ENCODE measurements around the gene C21orf91.
A peak's percentile ranks its signal among the peaks of the same experiment; 100 is the strongest.

C21orf91 gene

DNA sequence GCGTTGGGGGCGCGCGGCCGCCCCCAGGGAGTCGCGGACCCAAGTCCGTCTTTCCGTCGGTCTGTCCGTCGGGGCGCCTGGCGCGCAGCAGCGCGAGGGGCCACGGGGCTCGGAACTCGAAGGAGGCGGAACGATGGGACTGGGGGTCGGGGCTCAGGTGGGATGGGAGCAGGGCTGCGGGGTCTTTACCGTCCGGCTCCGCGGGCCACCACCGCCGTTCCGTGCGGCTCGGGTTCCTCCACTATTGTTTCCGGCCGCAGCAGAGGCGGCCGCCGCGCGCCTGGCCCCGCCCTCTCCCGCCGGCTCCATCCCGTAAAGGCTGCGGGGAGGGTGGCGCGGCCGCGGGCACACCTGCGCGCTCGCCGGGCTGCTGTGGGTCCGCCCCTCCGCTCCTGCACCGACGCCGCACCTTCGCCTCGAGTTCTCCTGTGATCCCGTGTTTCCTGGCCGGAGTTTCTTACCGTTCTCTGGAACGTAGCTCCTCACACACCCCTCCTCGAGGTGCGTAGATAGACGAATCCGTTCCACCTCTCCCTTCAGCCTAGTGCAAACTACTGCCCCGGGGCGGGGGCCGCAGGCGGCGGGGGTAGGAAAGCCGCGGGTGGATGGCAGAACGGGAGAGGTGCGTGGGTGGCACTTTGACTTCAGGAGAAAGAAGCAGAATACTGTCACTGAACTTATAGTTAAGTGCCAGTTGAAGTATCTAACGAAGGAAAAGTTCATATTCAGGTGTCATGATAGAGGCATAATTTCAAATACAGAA, at the start of gene C21orf91:
TSS of gene C21orf91 (minus strand) at position 243 of the 763 bp plus-strand sequence. CDS start 1,038 bp downstream, outside the sequence.
- DNase-seq, result peak; percentile 51

DNA sequence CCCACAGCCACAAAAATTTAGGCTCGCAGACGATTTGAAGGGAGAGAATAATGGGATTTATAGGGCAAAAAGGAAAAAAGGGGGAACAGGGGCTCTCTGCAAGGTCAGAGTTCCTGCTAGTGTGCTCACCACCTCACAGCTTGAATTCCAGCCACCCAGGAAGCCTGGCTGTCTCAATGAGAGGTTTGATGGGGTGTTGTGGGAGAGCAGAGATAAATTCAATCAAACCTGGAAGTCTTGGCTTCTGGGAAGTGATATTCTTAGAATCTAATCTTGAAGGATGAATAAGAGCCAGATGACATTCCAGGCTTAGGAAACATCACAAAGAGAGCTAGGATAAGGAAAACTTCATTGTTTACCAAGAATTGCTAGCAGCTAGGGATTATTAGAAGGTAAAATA, 47.4 kb upstream of the C21orf91 start:
- peak; percentile 62 for DNase-seq

DNA sequence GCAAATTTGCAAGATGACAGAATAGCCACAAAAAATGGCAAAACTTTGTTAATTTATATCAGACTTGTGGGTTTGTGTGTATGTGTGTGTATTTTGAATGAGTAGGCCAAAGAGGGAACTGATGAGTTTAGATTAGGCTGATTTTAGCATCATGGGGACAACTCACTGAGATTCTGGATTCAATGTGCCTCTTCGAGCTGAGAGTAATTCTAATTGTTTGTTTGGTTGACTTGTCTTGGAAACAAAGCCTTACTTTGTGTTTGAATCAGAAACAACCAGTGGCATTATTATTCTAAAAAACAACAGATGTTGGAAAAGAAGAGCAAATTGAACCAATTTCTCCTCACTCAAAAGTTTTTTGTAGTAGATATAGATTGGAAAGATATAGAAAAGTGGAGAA, 40.5 kb upstream of the C21orf91 start:
- DNase-seq, result no peak

DNA sequence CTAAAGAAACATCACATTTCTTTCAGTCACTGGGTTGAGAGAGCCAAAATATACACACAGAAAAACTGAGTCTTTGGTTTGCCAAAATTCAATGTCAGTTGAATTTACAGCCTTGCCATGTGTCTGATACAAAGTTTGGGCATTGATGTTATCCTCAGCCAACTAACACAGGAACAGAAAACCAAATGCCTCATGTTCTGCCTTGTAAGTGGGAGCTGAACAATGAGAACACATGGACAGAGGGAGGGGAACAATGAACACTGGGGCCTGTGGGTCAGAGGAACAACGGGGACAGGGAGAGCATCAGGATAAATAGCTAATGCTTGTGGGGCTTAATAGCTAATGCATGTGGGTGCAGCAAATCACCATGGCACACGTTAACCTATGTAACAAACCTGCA, 39.6 kb upstream of the C21orf91 start:
- no peak for DNase-seq

DNA sequence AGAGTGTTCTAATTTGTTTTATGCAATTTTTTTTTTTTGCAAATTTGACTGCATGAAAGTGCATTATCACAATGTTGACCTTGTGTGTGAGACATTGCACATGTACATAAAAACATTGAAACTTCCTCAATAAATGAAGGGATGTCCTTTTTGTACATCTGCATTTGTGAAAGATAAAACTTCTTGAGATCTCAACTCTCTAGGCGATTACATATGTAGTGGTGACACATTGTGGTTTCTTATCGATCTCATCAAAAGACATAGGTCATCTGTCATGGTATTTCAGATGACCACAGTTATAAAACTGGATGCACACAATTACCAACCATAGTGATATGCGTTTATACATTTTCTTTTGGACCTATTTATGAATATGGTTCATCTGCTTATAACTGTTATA, 35.6 kb upstream of the C21orf91 start:
- no peak for DNase-seq

DNA sequence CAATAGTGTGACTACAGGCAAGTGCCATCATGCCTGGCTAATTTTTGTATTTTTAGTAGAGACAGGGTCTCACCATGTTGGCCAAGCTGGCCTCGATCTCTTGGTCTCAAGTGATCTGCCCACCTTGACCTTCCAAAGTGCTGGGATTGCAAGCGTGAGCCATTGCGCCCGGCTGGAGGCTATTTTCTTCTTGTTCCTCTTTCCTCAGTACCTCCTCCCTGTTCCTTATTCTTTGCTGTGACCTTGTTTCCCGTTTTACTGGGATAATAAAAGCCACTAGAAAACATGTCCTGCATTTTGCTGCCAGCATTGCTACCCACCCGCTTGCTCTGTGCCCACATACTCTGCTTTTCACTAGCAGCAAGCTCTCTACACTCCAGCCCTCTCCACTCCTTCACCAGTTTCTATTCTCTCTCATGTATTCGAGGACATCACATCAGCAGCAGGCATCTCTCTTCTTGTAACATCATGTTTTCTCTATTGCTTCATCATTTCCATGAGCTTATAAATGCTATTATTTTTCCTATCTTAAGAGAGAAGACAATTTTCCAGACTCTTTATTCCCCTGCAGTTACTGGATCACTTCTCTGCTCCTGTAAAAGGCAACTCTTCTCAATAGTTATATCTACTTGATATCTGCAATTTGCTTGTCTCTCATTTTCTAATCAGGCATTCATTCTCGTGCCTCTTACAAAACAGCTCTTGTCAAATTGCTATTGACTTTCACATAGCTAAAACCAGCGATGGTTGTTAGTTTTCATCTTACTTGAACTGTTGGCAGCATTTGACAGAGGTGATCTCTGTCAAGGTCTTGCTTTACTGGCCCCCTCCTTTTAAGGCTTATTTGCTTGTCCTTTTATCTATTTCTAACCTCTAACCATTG, 34.5 kb upstream of the C21orf91 start:
- no peak for DNase-seq

DNA sequence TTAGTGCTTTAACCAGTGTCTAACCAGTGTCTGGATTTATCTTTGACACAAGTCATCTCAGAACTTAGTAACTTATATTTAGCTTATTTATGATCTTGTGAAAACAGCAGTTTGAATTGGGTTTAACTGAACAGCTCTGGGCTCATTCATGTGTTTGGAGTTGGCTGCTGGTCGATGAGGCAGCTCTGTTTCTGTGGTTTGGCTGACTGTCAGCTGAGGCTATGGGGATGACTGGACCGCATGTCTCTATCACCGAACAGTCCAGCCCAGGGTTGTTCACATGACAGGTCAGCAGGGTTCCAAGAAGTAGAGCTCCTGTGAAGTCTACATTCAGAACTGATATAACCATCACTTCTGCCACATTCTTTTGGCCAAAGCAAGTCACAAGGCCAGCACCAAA, 29.1 kb upstream of the C21orf91 start:
- peak; percentile 90 for DNase-seq

DNA sequence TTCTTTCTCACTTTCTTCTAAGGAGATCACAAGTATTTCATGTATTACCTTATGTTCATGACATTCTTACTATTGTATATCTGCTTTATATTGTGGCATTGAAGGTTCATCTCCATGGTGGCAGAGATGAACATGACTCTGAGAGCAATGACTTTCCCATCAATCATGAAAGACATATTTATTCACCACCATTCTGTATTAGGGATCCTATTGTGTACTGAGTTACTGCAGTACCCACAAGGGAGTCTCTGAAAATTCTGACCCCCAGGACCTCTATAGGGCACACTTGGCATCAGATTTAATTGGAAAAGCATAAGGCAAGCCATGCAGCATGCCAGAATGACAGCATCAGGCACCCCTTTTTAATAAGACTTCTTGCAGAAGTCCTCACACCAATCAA, 21.9 kb upstream of the C21orf91 start:
- DNase-seq, result no peak

DNA sequence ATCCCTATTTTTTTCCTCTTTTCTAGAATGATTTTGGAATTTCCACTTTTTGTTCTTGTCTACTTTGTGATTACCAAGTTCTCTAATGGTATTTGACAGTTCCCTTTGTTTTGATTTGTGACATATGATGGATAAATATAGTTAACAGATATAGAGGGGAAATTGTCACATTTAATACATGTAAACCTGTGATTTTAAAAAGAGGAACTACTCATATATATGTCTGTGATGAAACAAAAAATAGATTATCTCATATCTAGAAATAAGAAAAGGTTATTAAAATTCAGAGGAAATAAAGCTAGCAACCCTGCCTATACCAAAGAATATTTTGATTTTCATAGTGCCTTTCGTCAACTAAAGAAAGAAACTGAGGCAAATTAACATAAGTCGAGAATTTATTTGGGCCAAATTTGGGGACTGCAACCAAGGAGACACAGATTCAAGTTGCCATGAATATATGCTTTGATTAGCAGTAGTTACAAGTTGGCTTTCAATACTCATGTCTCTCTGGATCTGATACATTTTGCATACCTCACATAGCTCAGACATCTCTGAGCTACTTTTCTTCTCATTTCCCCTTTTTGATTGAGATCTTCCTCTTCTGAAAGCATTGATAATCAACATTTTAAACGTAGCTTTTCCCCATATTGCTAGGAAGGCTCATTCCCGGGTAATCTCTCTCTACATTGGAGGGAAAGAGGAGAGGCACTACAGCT, 15.6 kb upstream of the C21orf91 start:
- DNase-seq, result no peak

DNA sequence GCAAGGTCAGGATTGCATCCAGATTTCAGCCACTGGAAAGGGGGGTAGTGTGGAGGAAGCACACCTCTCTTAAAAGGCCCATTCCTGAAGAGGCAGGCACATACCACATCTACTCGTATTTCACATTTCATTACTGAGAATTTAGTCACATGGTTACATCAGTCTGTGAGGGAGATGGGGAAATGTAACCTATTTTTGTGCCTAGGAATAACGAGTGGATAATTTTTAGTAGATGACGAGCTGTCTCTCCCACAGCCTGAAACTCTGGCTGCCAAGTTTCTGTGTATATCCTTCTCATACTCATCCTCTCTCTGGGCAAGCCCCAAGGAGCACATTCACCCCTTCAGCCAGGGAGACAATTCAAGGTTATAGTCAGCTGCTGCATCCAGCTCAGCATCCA, 10.3 kb upstream of the C21orf91 start:
- no peak for DNase-seq

DNA sequence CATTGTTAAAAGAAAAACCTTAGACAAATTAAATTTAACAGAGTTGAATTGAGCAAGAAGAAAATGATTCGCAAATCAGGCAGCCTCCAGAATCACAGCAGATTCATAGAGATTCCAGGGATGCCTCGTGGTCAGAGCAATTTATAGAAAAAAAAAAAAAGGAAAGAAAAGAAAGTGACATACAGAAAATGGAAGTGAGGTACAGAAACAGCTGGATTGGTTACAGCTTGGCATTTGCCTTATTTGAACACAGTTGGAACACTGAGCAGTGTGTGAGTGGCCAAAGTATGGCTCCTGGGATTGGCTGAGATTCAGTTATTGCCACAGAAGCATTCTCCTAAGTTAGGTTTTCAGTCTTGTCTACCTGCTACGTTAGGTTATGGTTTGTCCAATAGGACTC, 9.1 kb upstream of the C21orf91 start:
- peak; percentile 5 for DNase-seq

DNA sequence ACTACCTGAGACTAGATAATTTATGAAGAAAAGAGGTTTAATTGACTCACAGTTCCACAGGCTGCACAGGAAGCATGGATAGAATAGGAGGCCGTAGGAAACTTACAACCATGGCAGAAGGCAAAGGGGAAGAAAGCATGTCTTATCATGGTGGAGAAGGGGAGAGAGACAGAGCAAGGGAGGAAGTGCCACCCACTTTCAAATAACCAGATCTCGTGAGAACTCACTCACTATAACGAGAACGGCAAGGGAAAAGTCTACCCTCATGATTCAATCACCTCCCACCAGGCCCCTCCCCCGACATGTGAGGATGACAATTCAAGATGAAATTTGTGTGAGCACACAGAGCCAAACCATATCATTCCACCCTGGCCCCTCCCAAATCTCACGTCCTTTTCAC, 4.7 kb upstream of the C21orf91 start:
- no peak for DNase-seq

DNA sequence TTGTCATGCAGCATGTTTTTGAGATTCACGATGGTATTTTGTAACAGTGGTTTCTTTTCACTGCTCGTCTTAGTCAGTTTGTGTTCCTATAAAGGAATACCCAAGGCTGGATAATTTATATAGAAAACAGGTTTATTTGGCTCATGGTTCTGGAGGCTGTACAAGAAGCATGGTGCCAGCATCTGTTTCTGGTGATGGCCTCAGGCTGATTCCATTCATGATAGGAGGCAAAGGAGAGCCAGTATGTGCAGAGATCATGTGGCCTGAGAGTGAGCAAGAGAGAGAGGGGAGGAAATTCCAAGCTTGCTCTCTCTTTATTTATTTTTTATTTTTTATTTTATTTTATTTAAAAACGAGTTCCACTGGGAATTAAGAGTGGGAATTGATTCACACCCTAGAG, 2.0 kb upstream of the C21orf91 start:
- DNase-seq, result no peak

DNA sequence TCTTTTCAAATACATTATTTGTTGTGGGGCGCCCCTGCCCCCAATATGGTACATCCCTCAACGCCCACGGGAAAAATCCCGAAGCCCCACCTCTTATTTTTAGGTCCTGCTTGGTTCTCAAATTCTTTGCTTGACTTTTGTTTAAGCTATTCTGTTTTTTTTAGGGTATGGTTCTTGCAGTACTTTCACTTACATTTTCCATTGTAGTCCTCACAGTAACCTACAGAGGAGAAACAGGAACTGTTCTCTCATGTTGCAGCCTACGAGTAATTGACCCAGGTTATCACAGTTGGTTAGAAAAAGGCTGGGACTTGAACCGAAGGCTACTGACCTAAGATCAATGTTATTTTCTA, 697 bp upstream of the C21orf91 start:
- DNase-seq, result no peak

DNA sequence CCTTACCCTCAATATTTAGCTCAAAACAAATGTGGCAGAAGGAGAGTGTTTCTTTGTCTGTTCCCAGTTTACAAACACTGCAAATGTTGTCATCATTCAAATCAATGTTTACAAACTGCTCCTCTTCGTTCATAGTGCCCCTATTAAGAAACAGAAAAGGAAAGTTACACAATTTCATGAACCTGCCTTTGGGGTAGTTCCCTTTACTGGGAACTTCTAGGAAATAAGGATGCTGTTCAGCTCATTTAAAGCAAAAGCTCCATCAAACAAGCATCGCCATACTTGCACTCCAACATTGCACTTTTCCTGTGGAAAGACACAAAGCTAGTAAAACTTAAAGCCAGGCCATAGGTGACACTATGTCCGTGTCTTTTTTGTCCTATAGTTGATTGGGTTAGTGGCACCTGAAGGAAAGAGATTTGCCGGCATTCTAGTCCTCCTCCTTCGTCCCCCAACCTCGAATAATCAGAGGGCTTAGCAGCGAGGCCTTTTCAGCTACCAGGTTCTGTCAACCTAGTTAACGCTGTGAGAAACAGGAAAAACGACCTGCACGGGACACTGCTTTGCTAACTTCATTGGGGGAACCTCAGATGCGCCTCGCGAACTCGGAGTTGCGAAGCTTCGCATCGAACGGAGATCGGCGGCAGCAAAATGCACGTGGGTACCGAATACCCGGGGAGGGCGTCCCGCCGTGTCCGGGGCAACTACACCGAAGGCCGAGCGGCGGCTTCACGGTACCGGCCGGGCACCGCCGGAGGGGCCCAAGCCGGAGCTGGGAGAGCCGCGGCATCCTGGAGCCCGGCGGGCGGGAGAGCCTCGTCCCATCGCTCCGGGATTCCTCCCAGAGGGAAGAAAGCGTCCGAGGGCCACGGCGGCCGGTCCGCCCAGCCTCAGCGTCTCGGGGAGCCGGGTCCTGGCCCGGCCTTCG, 706 bp downstream of the C21orf91 start:
- peak; percentile 3 for DNase-seq

DNA sequence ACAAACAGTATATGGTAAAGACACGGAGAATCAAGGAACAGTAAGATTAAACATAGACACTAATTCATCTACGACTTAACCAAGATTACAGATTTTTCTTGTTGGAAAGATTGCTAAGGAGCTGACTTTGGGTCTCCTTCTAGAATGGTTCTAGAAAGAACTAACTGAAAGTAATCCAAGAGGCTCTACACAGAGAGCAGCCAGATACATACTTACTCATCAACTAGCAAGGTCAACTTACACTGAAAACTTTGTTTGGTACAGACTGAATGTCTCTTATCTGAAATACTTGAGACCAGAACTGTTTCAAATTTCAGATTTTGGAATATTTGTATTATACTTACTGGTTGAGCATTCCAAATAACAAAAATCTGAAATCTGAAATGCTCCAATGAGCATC, 5.8 kb downstream of the C21orf91 start:
- DNase-seq, result no peak

DNA sequence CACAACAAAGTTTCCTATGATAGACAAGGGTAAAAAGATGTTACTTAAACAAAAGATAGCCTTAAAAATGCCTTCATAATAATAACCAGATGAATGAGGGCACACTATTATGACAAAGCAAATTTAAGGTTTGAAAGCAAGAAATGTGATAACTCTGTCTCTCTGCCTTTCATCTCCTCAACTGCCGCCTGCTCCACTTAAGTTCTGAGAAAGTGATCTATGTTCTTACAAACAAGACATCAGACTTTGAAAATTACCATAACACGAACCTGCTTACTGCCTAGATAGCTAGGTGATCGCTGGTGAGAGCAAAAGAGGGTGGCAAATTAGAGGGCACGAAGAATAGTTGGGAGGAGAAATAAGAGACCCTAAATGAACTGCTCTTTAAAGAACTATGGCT, 13.2 kb downstream of the C21orf91 start:
- no peak for DNase-seq

DNA sequence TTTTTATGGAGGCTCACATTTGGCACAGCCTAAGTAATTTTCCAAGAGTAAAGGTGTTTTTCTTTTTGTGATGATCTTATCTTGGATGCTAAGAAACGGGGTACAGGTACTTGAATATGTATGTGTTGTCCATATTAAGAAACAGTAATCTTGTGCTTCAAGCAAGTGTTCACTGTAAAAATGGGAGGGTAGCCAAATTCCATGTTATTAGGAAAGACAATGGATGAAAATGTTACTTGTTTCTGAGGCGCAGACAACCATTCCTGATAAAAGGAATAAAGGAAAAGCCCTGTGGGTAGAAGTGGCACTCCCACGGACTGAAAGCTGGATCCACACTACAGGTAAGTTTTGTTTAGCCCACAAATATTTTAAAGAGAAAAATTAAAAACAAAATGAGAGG, 15.6 kb downstream of the C21orf91 start:
- DNase-seq, result peak; percentile 40

DNA sequence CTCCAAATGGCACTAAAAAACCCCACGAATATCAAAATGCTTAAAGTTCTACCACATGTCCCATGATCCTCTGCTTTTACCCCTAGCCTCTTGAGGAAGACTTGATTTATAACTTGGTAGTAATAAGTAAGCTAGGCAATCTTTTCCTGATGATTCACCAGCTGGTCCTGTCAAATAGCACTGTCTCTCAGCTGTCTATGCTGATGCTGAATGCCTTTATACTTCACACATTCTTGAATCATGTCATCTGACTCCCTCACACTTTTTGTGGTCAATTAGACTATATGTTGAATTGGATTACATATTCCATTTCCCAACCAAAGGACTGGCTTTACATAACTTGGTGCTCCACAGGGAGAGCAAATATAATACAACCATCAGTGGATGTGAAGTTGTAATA, 16.6 kb downstream of the C21orf91 start:
- DNase-seq, result peak; percentile 89

DNA sequence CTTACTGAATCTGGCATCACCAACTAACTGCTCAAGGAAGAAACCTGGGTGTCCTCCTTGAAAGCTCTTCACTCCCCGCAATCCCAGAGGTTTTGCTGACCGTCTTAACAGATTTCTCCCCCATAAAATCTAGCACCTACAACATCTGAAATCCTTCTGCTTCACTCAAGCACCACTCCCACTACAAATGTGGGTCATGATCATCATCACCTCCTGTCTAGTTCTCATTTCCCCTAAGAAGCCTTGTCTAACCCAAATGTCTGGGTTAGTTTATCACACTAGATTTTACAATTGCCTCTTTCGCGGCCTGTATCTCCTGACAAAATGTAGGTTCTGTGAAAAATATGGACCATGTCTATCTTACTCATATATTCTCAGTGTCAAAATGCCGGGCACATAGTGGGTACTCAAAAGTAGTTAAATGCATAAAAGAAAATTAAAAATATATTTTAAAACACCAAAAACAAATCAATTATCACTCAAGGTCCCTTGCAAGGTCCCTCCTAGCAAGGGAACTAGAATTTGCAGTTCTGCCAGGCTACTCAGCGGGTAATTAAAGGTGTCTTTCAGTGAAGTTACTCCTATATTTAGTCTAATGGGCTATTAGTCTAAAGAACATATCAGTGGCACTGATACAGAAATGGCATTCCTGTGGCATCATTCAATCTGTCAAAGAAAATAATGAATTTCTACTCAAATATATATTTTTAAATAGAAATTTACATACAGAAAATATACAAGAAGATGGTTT, 19.6 kb downstream of the C21orf91 start:
- DNase-seq, result no peak

DNA sequence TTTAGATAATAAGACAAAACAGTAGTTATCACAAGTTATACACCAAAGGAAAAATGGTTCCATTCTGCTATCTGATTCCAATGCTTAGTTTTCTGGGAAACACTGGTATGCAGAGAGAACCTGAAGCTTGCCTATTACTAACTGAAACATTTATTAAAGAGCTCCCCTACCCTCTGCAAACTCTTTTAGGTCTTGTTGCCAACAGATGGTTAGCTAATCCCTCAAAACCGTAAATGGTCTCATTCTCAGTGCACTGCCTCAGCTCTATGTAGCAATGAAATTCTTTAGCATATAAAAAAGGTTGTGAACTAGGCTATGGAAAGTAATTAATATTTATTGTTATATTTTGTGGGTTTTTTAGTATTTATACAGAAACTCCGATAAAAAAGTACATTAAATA, 20.4 kb downstream of the C21orf91 start:
- no peak for DNase-seq

DNA sequence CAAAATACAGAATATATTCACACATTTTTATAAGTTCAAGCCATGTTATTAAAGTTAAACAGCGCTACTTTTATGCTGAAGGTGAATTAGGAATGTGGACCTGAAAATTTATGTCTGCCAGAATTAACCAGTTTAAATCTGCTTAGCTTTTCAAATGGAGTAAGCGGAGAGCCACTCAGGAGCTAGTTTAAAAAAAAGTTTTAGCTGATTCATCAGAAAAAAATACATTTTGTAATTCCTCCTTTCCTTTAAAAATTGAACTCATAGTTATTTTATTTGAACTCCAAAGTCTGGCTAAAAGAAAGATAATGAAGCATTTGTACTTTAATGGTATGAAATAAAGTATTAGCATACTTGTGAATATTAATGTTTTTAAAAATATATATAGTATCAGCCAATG, 21.2 kb downstream of the C21orf91 start:
- DNase-seq, result no peak

Measured in NCI-H226 (cell line).